HPDE6-E6E7 (cell line): ENCODE measurements around the gene TRMT6.

ENCODE experiments used
- DNase-seq: peaks from one replicate; pipeline ENCODE4 v3.0.0; 2011; ENCODE audit warnings: missing footprints; ENCODE audit errors: extremely low spot score

TRMT6 gene, protein sequence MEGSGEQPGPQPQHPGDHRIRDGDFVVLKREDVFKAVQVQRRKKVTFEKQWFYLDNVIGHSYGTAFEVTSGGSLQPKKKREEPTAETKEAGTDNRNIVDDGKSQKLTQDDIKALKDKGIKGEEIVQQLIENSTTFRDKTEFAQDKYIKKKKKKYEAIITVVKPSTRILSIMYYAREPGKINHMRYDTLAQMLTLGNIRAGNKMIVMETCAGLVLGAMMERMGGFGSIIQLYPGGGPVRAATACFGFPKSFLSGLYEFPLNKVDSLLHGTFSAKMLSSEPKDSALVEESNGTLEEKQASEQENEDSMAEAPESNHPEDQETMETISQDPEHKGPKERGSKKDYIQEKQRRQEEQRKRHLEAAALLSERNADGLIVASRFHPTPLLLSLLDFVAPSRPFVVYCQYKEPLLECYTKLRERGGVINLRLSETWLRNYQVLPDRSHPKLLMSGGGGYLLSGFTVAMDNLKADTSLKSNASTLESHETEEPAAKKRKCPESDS

GRCh38 chr20:5950271-5951031 is at the start of gene TRMT6, which contains the start of gene MCM8:
Gene TRMT6, minus strand, starts transcription at chr20:5950533. Its CDS starts 128 bp downstream, at chr20:5950405.
Gene MCM8, plus strand, starts transcription at chr20:5950652. Its CDS starts 1,364 bp downstream, at chr20:5952016.
- DNase-seq, result peak; percentile 93

DNA sequence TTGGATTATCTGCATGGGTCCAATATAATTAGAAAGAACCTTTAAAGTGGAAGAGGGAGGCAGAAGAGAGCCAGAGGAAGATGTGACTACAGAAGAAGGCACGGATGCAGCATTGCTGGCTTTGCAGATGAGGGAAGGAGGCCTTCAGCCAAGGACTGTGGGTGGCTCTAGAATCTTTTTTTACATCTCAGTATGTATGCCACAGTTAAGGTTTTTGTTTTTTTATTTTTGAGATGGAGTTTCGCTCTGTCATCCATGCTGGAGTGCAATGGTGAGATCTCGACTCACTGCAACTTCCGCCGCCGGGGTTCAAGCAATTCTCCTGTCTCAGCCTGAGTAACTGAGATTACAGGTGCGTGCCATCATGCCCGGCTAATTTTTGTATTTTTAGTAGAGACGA is 49.5 kb upstream of the TRMT6 start:
- no peak for DNase-seq

DNA sequence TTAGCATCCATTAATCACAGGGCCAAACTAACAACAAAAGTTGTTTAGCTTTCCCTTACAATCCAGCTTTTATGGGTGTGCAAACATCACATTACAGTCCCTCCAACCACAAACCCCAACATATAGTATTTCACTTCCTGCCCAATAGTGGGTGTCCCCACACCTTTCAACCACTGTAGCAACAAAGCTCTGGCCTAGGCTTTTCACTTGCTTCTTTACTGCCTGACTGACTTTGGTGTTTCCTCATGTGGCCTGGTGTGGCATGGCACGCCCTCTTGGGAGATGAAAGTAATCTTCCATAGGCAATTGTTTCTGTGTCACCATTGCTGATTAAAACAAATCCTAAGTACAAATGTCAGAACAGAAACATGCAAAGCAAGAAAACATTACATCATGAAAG is 46.4 kb upstream of the TRMT6 start:
- no peak for DNase-seq

- no peak for DNase-seq
Observed at GRCh38 chr20:5991623-5992441, 41.5 kb upstream of the TRMT6 start.

DNA sequence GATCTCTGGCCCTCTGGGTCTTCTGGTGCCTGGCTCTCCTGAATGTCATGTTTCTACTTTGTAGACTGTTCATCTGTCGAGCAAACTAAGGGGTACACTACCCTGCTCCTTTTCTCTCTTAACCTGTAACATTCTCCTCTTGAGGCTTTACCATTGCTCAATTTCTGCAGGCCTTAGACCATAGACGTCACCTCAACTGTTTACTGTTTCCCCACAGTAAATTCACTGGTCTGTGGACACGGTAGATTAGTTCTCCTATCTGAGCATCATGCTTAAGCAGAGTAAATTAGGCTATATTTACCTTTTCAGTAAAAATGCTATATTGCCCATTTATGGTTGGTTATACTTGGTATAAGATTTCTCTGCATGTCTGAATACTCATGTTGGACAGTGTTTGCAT is 40.6 kb upstream of the TRMT6 start:
- no peak for DNase-seq

DNA sequence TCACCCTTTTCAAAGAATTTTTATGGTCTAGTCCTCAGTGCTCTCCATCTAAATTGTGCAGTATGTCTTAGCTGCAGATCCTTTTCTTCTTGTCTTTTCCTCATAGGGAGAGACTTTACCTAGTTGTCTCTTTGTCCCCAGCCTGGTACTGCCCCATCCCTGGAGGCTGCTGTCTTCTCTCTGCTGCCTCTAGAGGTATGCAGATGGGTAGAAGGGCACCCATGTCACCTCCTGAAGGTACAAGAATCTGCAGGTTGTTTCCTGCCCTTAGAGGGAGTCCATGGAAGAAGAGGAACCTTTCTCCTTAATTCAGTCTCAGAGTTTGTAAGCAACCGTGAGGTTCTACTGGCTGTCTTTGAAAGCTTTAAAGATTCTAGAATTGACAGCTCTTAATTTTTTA is 39.2 kb upstream of the TRMT6 start:
- no peak for DNase-seq

GRCh38 chr20:5987383-5987782 is 37.0 kb upstream of the TRMT6 start:
- no peak for DNase-seq

DNA sequence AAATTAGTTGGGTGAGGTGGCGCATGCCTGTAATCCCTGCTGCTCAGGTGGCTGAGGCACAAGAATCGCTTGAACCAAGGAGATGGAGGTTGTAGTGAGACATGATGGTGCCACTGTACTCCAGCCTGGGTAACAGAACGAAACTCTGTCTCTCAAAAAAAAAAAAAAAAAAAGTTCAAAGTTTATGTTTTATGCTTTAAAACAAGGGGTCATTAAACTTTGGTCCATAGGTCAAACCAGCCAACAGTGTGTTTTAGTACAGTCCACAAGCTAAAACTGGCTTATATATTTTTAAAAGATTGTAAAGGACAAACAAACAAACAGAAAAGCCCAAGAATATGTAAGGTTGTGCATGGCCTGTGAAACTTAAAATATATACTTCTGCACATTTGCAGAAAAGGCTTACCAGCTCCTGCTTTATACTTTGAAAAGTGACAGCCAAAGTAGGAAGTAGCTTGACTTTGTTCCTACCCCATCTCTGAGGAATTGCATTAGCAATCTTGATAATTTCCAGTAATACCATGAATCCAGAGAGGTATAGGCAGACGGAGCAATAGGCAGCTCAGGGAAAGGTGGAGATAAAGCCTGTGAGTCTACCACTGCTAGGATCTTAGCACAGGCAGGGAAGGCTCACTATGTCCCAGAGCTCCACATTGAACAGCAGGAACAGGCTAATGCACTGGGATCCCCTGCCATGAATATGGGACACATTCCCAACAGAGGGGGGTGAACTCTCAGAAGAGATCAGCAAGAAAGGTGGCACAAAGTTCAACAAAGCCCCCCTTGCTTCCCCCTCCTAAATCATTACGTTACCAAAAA is 30.6 kb upstream of the TRMT6 start:
- no peak for DNase-seq

DNA sequence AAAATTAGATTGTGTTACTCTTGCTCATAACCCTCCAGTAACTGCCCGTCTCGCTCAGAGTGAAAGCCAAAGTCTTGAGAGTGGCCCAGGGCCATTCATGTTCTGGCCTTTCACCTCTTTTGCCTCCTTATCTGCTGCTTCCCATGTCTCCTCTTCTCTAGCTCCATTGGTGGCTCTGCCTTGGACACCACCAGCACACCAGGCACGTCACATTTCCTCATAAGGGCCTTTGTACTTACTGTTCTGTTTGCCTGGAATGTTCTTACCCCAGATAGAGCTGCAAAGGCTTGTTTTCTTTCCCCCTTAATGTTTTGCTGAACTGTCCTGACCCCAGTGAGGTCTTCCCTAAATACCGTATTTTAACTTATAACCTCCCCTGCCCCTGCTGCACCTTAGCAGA is 29.5 kb upstream of the TRMT6 start:
- no peak for DNase-seq

- no peak for DNase-seq
Observed at GRCh38 chr20:5977975-5978374, 27.6 kb upstream of the TRMT6 start.

DNA sequence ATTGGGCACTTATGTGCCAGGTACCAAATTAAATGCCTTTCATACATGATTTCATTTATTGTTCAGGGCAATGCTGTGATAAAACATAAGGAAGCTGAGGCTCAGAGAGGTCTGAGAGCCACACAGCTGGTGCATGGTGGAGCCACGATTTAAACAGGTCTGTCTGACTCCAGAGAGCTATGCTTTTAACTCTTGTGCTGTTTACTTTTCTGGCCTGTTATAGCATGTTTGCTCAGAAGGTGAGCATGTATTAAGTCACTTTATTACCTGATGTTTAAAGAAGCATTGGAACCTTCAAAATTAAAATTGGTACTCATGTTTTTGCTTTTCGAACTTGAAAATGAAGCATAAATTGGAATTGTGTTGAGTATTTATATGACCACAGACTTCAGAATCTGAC is 26.9 kb upstream of the TRMT6 start:
- no peak for DNase-seq

- DNase-seq, result no peak
Observed at GRCh38 chr20:5975778-5976177, 25.4 kb upstream of the TRMT6 start.

GRCh38 chr20:5974531-5974930 is 24.2 kb upstream of the TRMT6 start:
- DNase-seq, result no peak

- DNase-seq, result no peak
Observed at GRCh38 chr20:5973971-5974370, 23.6 kb upstream of the TRMT6 start.

DNA sequence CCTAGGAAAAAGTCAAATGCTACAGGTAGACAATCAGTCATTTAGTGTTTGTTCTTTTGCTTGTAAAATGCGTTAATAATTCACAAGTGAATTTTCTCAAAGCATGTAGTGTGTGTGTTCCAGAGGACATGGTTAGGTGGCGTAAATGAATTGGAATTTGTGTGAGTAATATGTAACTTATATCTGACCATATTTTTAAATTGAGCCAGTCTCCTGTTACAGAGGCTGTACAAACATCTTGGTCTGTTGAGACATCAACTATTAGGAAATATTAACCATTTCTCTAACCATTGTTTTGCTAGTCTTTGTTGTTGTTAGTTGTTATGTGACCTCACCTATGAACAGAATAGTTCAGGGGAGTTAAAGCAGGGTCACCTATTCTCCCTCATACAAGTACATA is 22.8 kb upstream of the TRMT6 start:
- peak; percentile 96 for DNase-seq

DNA sequence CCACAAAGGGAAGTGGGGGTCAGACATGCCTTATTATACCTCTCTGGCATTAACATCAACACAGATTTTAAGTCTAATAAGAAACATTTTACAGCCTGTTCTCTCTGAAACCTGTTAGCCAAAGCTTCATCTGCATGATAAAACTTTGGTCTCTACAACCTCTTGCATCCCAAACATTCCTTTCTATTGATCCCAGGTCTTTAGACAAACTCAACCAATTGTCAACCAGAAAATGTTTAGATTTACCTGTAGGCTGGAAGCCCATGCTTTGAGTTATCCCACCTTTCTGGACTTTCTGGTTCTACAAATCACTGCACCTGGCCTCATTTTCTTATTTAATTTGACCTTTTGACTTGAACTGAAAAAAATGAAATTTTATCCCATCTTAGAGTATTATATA is 20.9 kb upstream of the TRMT6 start:
- DNase-seq, result no peak

DNA sequence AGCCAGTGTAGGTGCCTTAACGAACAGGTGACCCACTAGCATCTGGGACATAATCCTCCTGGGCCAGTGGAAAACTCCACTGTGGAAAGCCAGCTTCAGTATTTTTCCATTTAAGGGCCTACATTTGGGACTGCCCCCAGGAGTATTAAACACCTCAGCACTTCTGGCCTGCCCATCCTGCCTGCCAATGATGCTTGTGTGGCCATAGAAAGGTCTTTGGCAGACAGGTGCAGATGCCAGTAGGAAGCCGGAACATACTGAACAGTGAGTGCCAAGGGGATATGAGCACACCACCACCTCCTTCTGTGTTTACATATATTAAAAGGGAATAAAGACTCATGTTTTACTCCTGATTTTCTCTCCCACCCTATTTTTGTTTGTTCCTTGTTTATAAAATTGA is 20.0 kb upstream of the TRMT6 start:
- DNase-seq, result no peak

DNA sequence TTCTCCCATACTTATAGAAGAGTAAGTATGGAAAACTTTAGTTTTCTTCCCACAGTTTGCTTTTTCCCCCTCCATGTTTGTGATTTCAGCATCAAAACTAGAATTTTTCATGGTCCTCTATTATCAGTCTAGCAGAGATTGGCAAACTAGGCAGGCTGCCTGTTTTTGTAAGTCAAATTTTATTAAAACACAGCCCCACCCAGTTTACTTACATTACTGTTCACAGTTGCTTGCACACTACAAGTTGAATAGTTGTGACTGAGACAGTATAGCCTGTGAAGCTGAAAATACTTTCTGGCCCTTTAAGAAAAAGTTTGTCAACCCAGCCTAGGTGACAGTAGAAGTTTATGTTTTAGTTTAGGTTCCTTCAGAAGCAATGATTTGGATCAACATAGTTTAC is 19.6 kb upstream of the TRMT6 start:
- no peak for DNase-seq

- no peak for DNase-seq
Observed at GRCh38 chr20:5969348-5969935, 19.1 kb upstream of the TRMT6 start.

GRCh38 chr20:5968462-5968861 is 18.1 kb upstream of the TRMT6 start:
- DNase-seq, result no peak

DNA sequence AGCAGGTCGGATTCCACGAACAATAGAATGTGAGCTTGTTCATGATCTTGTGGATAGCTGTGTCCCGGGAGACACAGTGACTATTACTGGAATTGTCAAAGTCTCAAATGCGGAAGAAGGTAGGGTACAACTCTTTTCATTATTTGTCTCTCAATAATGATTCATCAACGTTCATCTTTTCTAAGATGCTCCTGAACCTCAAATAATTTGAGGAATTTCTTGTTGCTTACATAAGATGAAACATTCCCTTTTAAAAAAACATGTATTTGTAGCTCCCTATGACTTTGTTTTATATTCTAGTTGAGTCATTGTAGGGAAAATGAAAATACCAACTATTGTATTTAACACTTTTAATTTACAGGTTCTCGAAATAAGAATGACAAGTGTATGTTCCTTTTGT is 17.1 kb upstream of the TRMT6 start:
- DNase-seq, result no peak
